Ammon's horn (tissue), 1 donor: ENCODE results near the gene CXorf65.

Source experiments
- DNase-seq: peaks from one replicate; pipeline ENCODE4 v3.0.0-alpha.2; 2016; ENCODE audit warnings: low spot score

The CXorf65 gene

GRCh38 chrX:71067089-71067488, 39.5 kb downstream of the CXorf65 start:
- no peak for DNase-seq

GRCh38 chrX:71060127-71060526, 46.4 kb downstream of the CXorf65 start:
- no peak for DNase-seq

DNA sequence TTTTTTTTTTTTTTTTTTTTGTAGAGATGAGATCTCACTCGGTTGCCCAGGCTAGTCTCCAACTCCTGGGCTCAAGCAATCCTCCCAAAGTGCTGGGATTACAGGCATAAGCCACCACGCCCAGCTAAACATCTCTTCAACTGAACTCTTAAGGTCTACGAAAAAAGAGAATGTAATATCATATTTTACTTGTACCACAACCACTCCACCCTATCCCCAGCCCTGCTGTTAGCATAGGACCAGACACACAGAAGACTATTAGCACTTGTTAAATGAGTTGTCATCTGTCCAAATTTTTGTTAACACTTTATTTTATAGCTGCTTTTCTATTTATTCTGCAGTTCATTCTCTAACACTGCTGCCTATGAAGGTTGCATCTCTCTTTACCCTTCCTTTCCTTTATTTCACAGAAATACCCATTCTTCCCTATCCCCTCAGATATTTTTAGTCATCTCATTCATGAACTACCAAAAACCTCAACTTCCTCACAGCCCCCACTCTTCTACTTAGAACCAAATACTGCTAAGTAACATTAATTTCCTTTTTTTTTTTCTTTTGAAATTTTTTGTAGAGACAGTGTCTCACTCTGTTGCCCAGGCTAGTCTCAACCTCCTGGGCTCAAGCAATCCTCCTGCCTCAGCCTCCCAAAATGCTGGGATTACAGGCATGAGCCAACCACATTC, 48.6 kb downstream of the CXorf65 start:
- DNase-seq = no peak

DNA sequence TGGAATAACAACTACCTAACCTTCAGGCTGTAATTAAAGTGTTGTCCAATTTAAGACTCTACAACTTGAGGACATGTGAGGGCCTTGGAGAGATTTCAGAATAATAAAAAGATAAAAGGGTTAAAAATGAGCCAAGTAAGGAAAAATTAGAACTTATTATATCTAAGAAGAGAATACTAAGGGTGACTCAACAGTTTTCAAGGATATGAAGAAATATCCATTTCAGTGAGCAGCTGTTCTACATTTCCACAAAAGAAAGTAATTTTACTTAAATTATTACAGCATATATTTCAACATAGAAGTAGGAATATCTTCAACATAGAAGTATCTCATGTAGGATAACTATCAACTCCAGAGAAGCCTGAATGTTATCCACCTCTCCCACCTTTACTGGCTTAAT, 49.7 kb downstream of the CXorf65 start:
- DNase-seq = no peak
